Fibroblast of mammary gland (primary cell): ENCODE results near the gene TMEM53.

ENCODE experiments used
- DNase-seq: peaks from one replicate; pipeline ENCODE4 v3.0.0-alpha.2; 2010; ENCODE audit warnings: low read depth
- H3K4me3 ChIP-seq: 2 replicates; pipeline ENCODE4 v1.5.1; 2011; ENCODE audit warnings: low read depth, mild to moderate bottlenecking, low read length, moderate library complexity; ENCODE audit not compliant: control insufficient read depth
- TF ChIP-seq, protein P1 (sequence below): conservative IDR thresholded peaks from 2 replicates; pipeline ENCODE4 v1.5.1; 2011; ENCODE audit warnings: low read depth, low read length, inconsistent platforms; ENCODE audit not compliant: control insufficient read depth, insufficient read depth

Gene TMEM53

GRCh38 chr1:44642925-44643324 lies 31.4 kb downstream of the TMEM53 start:
- no peak for DNase-seq
- TF ChIP-seq, protein P1, sequence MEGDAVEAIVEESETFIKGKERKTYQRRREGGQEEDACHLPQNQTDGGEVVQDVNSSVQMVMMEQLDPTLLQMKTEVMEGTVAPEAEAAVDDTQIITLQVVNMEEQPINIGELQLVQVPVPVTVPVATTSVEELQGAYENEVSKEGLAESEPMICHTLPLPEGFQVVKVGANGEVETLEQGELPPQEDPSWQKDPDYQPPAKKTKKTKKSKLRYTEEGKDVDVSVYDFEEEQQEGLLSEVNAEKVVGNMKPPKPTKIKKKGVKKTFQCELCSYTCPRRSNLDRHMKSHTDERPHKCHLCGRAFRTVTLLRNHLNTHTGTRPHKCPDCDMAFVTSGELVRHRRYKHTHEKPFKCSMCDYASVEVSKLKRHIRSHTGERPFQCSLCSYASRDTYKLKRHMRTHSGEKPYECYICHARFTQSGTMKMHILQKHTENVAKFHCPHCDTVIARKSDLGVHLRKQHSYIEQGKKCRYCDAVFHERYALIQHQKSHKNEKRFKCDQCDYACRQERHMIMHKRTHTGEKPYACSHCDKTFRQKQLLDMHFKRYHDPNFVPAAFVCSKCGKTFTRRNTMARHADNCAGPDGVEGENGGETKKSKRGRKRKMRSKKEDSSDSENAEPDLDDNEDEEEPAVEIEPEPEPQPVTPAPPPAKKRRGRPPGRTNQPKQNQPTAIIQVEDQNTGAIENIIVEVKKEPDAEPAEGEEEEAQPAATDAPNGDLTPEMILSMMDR: no peak
- no peak overlapping the region for H3K4me3 ChIP-seq

- no peak for DNase-seq
- H3K4me3 ChIP-seq: no peak overlapping the region
- TF ChIP-seq, protein P1: no peak
These were observed 32.0 kb downstream of the TMEM53 start for GRCh38 chr1:44642255-44642654.

DNA sequence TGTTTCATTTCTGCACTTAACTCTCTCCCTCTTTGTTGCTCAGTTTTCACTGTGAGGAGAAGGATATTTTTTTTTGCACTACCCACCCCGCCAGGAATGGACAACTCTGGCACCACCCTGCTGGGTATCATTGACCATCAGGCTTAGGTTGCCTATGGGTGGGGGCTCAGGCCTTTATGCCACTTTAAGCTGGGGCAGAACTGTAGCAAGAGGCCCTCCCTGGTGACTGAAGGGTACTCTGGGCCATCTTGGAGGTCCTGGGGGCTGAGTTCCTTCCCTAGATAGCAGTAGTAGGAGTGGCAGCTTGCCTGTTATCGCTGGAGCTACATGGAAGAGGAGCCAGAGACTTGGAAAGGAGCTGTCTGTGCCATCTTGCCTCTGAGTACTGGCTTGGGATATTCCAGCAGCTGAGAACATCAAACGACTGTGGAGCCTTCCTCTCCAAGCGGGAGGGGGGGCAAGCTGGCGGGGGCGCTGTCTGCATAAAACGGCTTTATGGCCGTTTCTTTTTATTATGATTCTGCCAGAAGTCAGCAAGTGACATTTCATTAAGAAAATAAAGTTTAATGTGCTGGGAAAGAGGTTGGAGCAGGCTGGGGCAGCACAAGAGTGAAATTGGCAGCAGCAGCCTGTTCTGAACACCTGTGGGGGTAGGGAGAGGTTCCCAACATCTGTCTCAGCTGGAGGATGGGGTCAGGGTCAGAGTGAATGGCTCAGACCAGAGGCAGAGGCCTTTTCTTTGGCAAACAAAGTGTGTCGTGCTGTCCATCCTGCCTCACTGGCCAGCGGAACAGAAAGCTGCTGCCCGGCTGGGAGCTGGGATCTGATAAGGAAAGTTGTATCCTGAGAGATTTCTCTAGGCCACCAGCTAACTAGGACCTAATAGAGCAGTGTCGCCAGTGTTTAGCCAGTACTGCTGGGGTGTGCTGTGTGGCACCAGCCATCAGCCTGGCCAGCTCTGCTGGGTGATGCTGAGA lies 32.9 kb downstream of the TMEM53 start:
- H3K4me3 ChIP-seq: no peak overlapping the region
- DNase-seq: no peak
- TF ChIP-seq, protein P1: no peak

DNA sequence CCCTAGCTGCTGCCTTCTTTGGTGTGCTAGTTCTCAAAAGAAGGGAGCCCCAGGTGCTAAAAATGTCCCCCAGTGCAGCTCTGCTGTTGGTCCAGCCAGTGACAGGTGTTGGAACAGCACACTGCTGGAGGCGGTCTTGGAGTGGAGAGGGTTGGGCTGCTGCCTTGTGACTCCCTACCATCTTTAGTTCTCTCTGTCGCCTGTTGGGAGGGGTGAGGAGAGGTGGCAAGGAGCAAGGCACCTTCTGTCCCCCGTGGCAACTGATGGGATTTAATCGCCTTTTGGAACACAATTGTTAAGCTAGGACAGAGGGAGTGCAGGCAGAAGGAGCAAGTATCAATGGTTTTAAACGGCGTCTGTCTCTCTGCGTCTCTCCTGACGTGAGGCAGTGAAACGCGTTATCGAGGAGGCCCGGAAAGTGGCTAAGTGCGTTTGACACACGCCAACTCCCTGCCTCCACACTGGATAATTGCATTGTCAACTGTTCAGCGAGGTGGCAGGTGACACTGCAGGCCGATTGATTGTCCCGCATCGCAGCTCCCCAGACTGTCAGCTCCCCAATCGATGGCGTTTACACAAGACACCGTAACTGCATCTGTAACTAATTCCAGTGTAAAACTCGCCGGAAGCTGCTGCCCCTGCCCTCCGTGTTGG lies 34.0 kb downstream of the TMEM53 start:
- TF ChIP-seq, protein P1: no peak
- DNase-seq: no peak
- no peak overlapping the region for H3K4me3 ChIP-seq

DNA sequence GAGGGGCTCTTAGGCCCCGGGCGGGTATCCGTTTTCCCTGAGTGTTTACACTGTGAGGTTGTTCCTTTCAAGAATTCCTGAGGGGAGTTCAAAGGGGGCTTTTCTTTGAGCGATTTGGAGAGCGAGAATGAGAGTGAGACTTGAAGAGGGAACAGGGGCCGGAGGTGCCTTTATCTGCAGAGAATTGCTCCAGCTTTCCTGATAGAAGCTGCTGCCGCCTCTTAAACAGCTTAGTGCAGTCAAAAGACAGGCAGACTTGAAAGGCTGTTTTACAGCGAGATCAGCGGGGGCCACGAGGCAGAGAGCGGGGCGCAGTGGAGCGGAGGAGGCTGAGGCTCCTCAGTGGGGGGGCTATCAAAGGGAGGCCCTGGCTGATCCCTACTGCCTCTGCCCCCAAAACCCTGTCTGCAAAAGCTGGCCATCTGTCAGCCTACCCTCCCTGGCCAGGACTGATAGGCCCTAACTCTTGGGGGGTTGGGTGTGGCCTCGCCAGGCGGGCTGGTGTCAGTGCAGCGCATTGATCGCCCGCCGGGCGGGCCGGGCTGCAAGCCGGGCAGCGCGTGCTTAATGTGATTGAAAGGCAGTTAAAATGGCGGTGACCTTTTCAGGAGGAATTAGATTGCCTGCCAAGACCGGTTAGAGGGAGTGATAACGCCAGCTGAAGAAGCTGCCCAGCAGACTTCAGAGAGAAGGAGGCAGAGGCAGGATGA lies 36.4 kb downstream of the TMEM53 start:
- no peak for DNase-seq
- no peak overlapping the region for H3K4me3 ChIP-seq
- TF ChIP-seq, protein P1: no peak
